Measurements from ENCODE around the gene APOA5. TPM values are rescaled to one million over a fixed set of nuclear protein-coding genes. Genes with fewer than 3 reads are reported as not detected.

The APOA5 gene
- total and polyA plus RNA-seq, 2 of the 8 experiments (the other 6 are each of a cell fraction or from before 2014, with no cell fraction given), result 0.08 to 0.15 TPM

DNA sequence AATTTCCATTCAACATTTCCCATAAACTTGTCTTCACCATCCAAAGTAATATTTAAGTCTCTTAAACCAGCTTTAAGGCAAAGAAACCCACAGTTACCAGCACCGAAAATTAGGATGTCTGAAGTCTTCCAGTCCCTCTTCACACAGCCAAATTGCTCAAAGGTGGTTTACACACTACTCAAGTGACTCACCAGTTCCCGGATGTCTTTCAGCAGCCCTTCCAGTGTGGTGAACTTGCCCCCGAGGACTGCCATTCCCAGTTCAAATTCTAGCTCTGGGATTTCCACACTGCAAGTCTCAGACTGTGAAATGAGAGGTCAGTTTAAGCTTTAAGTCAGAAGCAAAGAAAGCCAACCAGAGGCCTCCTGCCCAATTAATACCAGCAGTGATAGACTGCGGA, 9.0 kb downstream of the APOA5 start:
- no peaks in the 10 kb centered on the region for H3K9me3 ChIP-seq (ENCODE audit: insufficient read depth in 2 of 2, low read depth in 1 of 2, low read length in 1 of 2)
- peaks cover 2% of the 10 kb centered on the region in 2 experiments for H4K20me1 ChIP-seq (replicated peaks in 1 of 2; ENCODE audit: control insufficient read depth in 1 of 2, insufficient read depth in 2 of 2, low read length in 2 of 2)
- no peak overlapping the region for H3K56ac ChIP-seq (replicated peaks; ENCODE audit: insufficient read length, low read depth, low read length)
- H2AFZ ChIP-seq (ENCODE audit: low read length), result no peak overlapping the region
- H3K23ac ChIP-seq (ENCODE audit: insufficient read length), result no peak overlapping the region
- H3K4me1 ChIP-seq (replicated peaks in 1 of 4; ENCODE audit: control insufficient read depth in 3 of 4, insufficient read depth in 4 of 4, low read length in 3 of 4), result peaks cover 0 to 7% (median 2%) of the 10 kb centered on the region in 4 experiments; a peak in 4 of 7 replicates
- no peak overlapping the region for H2BK12ac ChIP-seq (ENCODE audit: low read depth, low read length)
- no peak overlapping the region for H3K18ac ChIP-seq (ENCODE audit: extremely low read depth, low read length)
- peaks cover 50 to 83% (median 62%) of the 10 kb centered on the region in 4 experiments for H3K36me3 ChIP-seq (ENCODE audit: control insufficient read depth in 2 of 4, insufficient read depth in 4 of 4, low read length in 3 of 4)
- H3K4me3 ChIP-seq (ENCODE audit: extremely low read depth in 1 of 4, insufficient read depth in 2 of 4, low read depth in 3 of 4, low read length in 4 of 4), result no peak overlapping the region
- no peak overlapping the region for H2BK120ac ChIP-seq (replicated peaks; ENCODE audit: low read depth, low read length)
- 87% methylated on average over 4 of the region's 4 CpGs; no CpG with 5 or more reads in 1 of the 2 experiments for WGBS, 2 experiments (ENCODE audit: extremely low coverage in 1 of 2, insufficient coverage in 1 of 2, insufficient read length in 1 of 2, insufficient replicate concordance in 2 of 2, low coverage in 1 of 2, low lambda C conversion rate in 2 of 2, missing lambda C conversion rate in 1 of 2)
- CTCF ChIA-PET (ENCODE audit: partially characterized antibody), result interaction anchor here (1.1 kb wide), 1 partner anchor 8 kb away, joined by 3 read pairs; the partner anchor contains the start of gene APOA5
- no peak overlapping the region for H3K9ac ChIP-seq (replicated peaks in 1 of 4; ENCODE audit: extremely low read depth in 1 of 4, low read depth in 3 of 4, low read length in 3 of 4)
- no peaks in the 10 kb centered on the region for H3K27me3 ChIP-seq (replicated peaks in 1 of 4; ENCODE audit: control insufficient read depth in 3 of 4, extremely low read depth in 1 of 4, insufficient read depth in 3 of 4, low read length in 3 of 4)
- no peak overlapping the region for H4K91ac ChIP-seq (replicated peaks; ENCODE audit: insufficient read length, low read length)
- H3K4me2 ChIP-seq (ENCODE audit: insufficient read depth in 1 of 2, low read depth in 2 of 2, low read length in 2 of 2), result no peak overlapping the region
- H2BK20ac ChIP-seq (ENCODE audit: low read length), result no peak overlapping the region
- POLR2A ChIA-PET (ENCODE audit: partially characterized antibody), result interaction anchor here (0.7 to 2.9 kb wide), 2 partner anchors 9 to 326 kb away, joined by 3 to 13 read pairs; partner anchors contain the start of gene BUD13
- no peak overlapping the region for H2AK5ac ChIP-seq (ENCODE audit: low read depth, low read length)
- DNase-seq (ENCODE audit: low read depth in 1 of 2, low spot score in 2 of 2) (no peak), FAIRE-seq (no peak)
- peaks cover 0 to 15% of the 10 kb centered on the region in 2 experiments; a peak in 2 of 4 replicates for H3K79me2 ChIP-seq (ENCODE audit: control insufficient read depth in 1 of 2, insufficient read depth in 2 of 2, low read length in 2 of 2)
- H2BK5ac ChIP-seq (ENCODE audit: low read depth, low read length), result no peak overlapping the region
- H2BK15ac ChIP-seq (ENCODE audit: low read length), result no peak overlapping the region
- TF ChIP-seq NANOG (IDR thresholded peaks at IDR 0.05; ENCODE audit: insufficient read depth, low read depth, low read length, poor library complexity, severe bottlenecking) (no peak), EZH2 (IDR thresholded peaks at IDR 0.05; ENCODE audit: low read depth, low read length, severe bottlenecking) (no peak), TAF1 (IDR thresholded peaks at IDR 0.05; ENCODE audit: low read depth, low read length) (no peak)
- TF ChIP-seq, protein P1, sequence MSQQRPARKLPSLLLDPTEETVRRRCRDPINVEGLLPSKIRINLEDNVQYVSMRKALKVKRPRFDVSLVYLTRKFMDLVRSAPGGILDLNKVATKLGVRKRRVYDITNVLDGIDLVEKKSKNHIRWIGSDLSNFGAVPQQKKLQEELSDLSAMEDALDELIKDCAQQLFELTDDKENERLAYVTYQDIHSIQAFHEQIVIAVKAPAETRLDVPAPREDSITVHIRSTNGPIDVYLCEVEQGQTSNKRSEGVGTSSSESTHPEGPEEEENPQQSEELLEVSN (IDR thresholded peaks at IDR 0.05), result no peak
- H3K79me1 ChIP-seq (ENCODE audit: low read depth, low read length), result peaks cover 5% of the 10 kb centered on the region; the same call in 1 of the 2 replicates
- H3K27ac ChIP-seq (ENCODE audit: low read depth, low read length), result no peak overlapping the region
- H3K23me2 ChIP-seq (ENCODE audit: low read depth, low read length), result peaks cover 5% of the 10 kb centered on the region
- no peak overlapping the region for H3K14ac ChIP-seq (ENCODE audit: insufficient read length)
- H4K8ac ChIP-seq (ENCODE audit: extremely low read depth, insufficient read depth, low read length), result no peak overlapping the region
- no peak overlapping the region for H3K4ac ChIP-seq (replicated peaks; ENCODE audit: insufficient read length, low read depth, low read length)
- H4K5ac ChIP-seq (ENCODE audit: insufficient read length, low read depth, low read length), result no peak overlapping the region

Measured in H1 (cell line).